Right lobe of liver (tissue), 6 donors: Measurements from ENCODE around the gene CNDP1. TPM values are rescaled to one million over a fixed set of nuclear protein-coding genes. Genes with fewer than 3 reads are reported as not detected.

Source experiments
- ATAC-seq, 4 donors: fragments of 200-7000 bp; cut with Tn5 transposase; one replicate each; pipeline ENCODE4 v1.9.1; 2020; ENCODE audit warnings: mild to moderate bottlenecking in 4 of 4, moderate library complexity in 4 of 4
- DNase-seq, 3 donors: peaks; one replicate each; pipeline ENCODE4 v3.0.0-alpha.2; 2020
- H3K27ac ChIP-seq, 3 donors: fragments of 200-600 bp; one replicate each; pipeline ENCODE4 v1.8.0; 2022
- H3K27me3 ChIP-seq, 2 donors: fragments of 200-600 bp; one replicate each; pipeline ENCODE4 v1.8.0; 2022
- H3K36me3 ChIP-seq, 4 donors: fragments of 200-600 bp; sonication (generic) in 1 of 4; one replicate each; pipeline versions ENCODE4 v1.5.1 to v1.8.0; 2017 to 2022; ENCODE audit warnings: control low read depth in 1 of 4
- H3K4me1 ChIP-seq, 4 donors: fragments of 200-600 bp; sonication (generic) in 1 of 4; one replicate each; pipeline versions ENCODE4 v1.5.1 to v1.8.0; 2017 to 2022; ENCODE audit warnings: control low read depth in 1 of 4
- H3K4me3 ChIP-seq, 3 donors: fragments of 200-600 bp; one replicate each; pipeline ENCODE4 v1.8.0; 2022
- H3K9me3 ChIP-seq, 4 donors: fragments of 200-600 bp; sonication (generic) in 1 of 4; one replicate each; pipeline versions ENCODE4 v1.5.1 to v1.8.0; 2017 to 2022; ENCODE audit warnings: control low read depth in 1 of 4
- POLR2A ChIP-seq: fragments of 450-650 bp; IDR thresholded peaks from one replicate; pipeline ENCODE4 v1.6.1; 2017; ENCODE audit warnings: antibody characterized with exemption, mild to moderate bottlenecking
- WGBS: methylation state at CpG from one replicate; pipeline ENCODE4 v1.1.6; 2018; ENCODE audit warnings: low coverage, low lambda C conversion rate; ENCODE audit not compliant: insufficient coverage; ENCODE audit errors: missing lambda C conversion rate; 5-methylcytosine and 5-hydroxymethylcytosine counted together
- intact Hi-C, 2 donors: fragments of 100-400 bp; cut with DNase I; formaldehyde crosslinking; loops; one replicate each; pipeline versions ENCODE4 v1.11.2 to v1.14.1; 2022
- total RNA-seq, 6 experiments: library from RNA; depleted of rRNA in 2 of 6; stranded (reverse); fragments of >200 nt in 2 of 6; fragmentation: NEBNext Ultra II Directional in 3 of 6; extraction: Animal tissue kit (Norgen Biotek cat#: 25700) in 3 of 6; gene quantifications; one replicate each; pipeline versions ENCODE4 v1.1.0 to v1.2.4, GENCODE V29; 2016 to 2023
- TF ChIP-seq, protein P1 (sequence below), 4 donors: fragments of 200-600 bp in 3 of 4; fragments of 450-650 bp in 1 of 4; IDR thresholded peaks; one replicate each; pipeline versions ENCODE4 v1.5.1 to v1.8.0; 2016 to 2022; ENCODE audit warnings: antibody characterized with exemption in 4 of 4, mild to moderate bottlenecking in 2 of 4
- donor health status: DM: no; HTN: yes; CAD: no.
- donor health status: DM: no; HTN: no; CAD: no.
- donor health status: DM: no; HTN: no; CAD: no.
- donor health status: DM: no; HTN: yes; CAD: no.
- donor health status: DM: no; HTN: yes; CAD: no.

The CNDP1 gene
- total RNA-seq, 6 experiments from 2014 or later = 10.4 to 61.4 (median 28.4) TPM

DNA sequence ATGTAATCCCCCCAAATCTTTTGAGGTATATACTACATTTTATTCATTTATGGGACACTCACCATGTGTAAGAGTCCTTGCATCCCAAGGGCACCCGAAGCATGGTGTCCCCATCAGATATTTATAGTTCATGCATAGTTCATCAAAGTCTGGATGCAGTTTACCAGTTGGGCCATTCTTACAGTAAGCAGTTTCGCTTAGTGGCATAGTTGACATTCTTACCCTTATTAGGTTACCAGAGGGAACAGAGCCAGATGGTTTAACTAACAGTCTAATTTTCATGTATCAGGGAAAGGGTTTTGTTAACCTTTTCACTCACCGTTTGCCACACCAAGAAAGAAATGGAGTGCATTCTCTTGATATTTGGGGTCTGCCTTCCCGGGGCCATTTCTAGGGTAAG, 70.5 kb downstream of the CNDP1 start:
- Histone ChIP-seq H3K36me3 (no peaks in the 10 kb centered on the region), H3K9me3 (no peaks in the 10 kb centered on the region), H3K4me1 (peaks cover 0 to 8% (median 0%) of the 10 kb centered on the region in 4 donors), H3K4me3 (no peak overlapping the region), H3K27ac (no peak overlapping the region), H3K27me3 (no peaks in the 10 kb centered on the region)
- ATAC-seq (no peak), DNase-seq (no peak)
- intact Hi-C loops = no loop called here
- WGBS = 91% methylated on average over 4 of the region's 4 CpGs
- no peak for TF ChIP-seq POLR2A

DNA sequence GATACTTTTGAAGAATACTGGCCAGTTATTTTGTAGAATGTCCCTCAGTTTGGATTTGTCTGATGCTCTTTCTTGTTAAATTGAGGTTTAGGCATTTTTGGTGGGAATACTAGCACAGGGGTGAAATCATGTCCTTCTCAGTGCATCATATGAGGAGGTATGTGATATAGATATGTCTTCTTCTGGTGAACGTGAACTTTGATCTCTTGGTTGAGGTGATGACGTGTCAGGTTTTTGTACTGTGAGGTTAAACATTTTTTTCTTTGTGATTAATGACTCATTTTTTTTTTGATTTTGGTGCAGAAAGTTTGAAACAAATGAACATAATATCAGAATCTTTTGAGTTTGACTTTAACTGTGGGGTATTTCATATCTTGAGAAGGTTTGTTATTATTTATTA, 74.4 kb downstream of the CNDP1 start:
- Histone ChIP-seq H3K9me3 (no peaks in the 10 kb centered on the region), H3K36me3 (no peaks in the 10 kb centered on the region), H3K27ac (no peak overlapping the region), H3K4me1 (peaks cover 0 to 8% (median 0%) of the 10 kb centered on the region in 4 donors), H3K27me3 (no peaks in the 10 kb centered on the region), H3K4me3 (no peak overlapping the region)
- 61% methylated on average over 2 of the region's 2 CpGs for WGBS
- TF ChIP-seq POLR2A = no peak
- TF ChIP-seq, protein P1, sequence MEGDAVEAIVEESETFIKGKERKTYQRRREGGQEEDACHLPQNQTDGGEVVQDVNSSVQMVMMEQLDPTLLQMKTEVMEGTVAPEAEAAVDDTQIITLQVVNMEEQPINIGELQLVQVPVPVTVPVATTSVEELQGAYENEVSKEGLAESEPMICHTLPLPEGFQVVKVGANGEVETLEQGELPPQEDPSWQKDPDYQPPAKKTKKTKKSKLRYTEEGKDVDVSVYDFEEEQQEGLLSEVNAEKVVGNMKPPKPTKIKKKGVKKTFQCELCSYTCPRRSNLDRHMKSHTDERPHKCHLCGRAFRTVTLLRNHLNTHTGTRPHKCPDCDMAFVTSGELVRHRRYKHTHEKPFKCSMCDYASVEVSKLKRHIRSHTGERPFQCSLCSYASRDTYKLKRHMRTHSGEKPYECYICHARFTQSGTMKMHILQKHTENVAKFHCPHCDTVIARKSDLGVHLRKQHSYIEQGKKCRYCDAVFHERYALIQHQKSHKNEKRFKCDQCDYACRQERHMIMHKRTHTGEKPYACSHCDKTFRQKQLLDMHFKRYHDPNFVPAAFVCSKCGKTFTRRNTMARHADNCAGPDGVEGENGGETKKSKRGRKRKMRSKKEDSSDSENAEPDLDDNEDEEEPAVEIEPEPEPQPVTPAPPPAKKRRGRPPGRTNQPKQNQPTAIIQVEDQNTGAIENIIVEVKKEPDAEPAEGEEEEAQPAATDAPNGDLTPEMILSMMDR (IDR thresholded peaks at IDR 0.05) = no peak
- no peak for ATAC-seq
- intact Hi-C loops = no loop called here
- no peak for DNase-seq

DNA sequence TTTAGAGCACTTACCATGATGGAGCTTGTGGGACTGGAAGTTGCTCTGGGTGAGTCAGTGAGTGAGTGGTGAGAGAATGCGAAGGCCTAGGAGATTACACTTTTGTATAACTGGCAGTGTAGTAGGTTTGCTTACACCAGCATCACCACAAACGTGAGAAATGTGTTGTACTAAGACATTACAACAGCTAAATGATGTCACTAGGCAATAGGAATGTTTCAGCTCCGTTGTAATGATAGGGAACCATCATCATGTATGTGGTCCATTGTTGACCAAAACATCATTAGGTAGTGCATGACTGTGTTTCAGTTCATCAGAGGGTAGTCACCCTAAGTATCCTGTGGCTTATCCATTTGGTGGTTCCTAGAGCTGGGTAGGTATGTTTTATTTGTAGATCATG, 75.2 kb downstream of the CNDP1 start:
- no peak for ATAC-seq
- intact Hi-C loops = no loop called here

DNA sequence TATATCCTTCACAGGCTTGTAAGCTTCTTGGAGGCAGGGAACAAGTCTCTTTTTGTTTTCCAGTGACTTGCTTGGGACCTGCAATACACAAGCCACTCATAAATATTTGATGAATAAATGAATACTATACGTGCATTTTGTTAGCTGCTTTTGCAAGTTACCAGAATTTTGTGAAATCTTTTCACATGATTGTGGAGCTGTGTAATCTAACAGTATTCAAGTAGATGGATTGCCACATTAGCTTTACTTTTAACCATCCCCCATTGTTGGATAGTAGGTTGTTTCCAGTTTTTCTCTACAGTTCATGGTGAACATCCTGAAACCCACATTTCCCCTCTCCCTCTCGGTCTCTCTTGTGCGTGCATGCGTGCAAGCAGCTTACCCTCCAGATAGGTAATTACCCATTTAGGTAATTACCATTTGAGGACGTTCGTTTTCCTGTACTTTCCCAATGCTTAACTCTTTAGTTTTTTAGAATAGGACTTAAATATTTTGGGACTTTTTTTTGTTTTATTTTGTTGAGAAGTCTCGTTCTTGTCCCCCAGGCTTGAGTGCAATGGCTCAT, 75.8 kb downstream of the CNDP1 start:
- Histone ChIP-seq H3K4me3 (no peak overlapping the region), H3K36me3 (no peaks in the 10 kb centered on the region), H3K4me1 (peaks cover 0 to 8% (median 0%) of the 10 kb centered on the region in 4 donors), H3K27ac (no peak overlapping the region), H3K9me3 (no peaks in the 10 kb centered on the region), H3K27me3 (no peaks in the 10 kb centered on the region)
- DNase-seq (no peak), ATAC-seq (no peak)
- TF ChIP-seq, protein P1 (IDR thresholded peaks at IDR 0.05) = no peak
- no peak for TF ChIP-seq POLR2A
- WGBS = 67% methylated on average over 6 of the region's 7 CpGs
- intact Hi-C loops = no loop called here

More for the DNA sequence above, 75.2 kb downstream of the CNDP1 start:
- H3K27me3 ChIP-seq = no peaks in the 10 kb centered on the region
- no peaks in the 10 kb centered on the region for H3K36me3 ChIP-seq
- TF ChIP-seq, protein P1 (IDR thresholded peaks at IDR 0.05) = no peak
- no peak for TF ChIP-seq POLR2A
- H3K9me3 ChIP-seq = no peaks in the 10 kb centered on the region
- no peak overlapping the region for H3K27ac ChIP-seq
- peaks cover 0 to 8% (median 0%) of the 10 kb centered on the region in 4 donors for H3K4me1 ChIP-seq
- no peak for DNase-seq
- no peak overlapping the region for H3K4me3 ChIP-seq
- no CpG with 5 or more reads among the region's 3 CpGs for WGBS

DNA sequence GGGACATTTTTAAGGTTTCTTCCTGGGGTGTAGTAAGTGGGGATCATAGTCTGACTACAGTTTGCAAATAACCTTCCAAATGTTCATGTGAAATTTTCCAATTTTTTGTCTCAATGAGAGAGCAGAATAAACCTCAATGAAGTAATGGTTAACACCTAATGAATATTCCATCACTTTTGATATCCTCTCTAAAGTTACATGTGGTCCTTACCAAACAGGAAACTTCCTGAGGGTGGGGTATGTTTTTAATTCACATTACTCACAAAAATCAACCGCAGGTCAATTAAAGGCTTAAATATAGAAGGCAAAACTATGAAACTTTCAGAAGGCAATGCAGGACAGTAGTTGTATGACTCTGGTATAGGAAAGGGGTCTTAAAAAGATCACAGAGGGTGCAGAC, 76.6 kb downstream of the CNDP1 start:
- peaks cover 0 to 8% (median 0%) of the 10 kb centered on the region in 4 donors for H3K4me1 ChIP-seq

More for the DNA sequence above, 76.6 kb downstream of the CNDP1 start:
- DNase-seq (no peak), ATAC-seq (no peak)
- no peak overlapping the region for H3K4me3 ChIP-seq
- intact Hi-C loops = no loop called here
- H3K27ac ChIP-seq = no peak overlapping the region
- 80% methylated on average over 1 of the region's 1 CpG for WGBS
- H3K27me3 ChIP-seq = no peaks in the 10 kb centered on the region
- H3K36me3 ChIP-seq = no peaks in the 10 kb centered on the region
- no peaks in the 10 kb centered on the region for H3K9me3 ChIP-seq
- TF ChIP-seq, protein P1 (IDR thresholded peaks at IDR 0.05) = no peak
- TF ChIP-seq POLR2A = no peak
